GM21526 (cell line): Measurements from ENCODE around the gene ZNF487.
"Not testable (repeated sequence)": the region's sequence is repeated elsewhere in the genome, so short reads cannot be mapped to it uniquely, and the experiment has no call there.

Experiments
- ATAC-seq: cut with Tn5 transposase; IDR thresholded peaks from one replicate; pipeline ENCODE4 v1.9.1; 2021; ENCODE audit warnings: moderate library complexity; ENCODE audit not compliant: unreplicated experiment, low FRiP score

The ZNF487 gene

DNA sequence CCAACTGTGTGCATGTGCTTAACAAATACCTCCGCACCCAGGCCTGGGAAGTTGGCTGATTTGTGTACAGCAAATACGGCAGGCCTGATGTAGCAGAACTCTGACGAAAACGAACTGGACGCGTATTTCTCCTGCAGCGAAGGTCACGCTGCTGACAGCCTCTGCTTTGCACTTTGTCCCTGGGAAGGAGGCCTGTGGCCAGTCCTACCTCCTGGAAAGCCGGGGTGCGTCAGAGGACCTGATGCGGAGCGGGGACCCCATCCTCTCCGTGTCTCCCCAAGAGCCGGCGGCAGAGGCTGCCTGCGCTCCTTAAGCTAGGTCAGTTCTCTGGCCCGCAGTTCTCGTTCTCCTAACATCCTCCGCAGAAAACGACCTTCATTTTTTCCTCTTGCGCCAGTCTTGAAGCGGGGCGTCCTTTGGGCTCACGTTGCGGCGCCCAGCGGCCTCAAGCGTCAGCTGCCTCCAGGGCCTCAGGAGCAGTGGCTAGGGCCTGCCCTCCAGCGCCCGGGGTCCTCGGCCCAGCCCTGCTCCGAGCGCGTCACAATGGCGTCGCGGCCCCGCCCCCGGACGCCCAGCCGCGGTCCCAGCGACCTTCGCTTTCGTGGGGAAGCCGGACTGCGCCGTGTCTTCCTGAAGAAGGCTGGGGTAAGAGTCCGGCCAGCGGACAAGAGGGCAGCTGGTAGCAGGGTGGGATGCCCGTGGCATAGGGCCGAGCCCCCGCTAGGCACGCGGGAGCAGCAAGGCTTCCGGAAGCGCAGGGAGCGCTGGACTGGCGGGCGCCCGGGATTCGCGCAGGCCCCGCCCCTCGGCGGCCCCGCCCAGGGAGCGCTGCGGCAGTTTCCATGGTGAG lies at the start of gene ZNF487:
TSS of gene ZNF487 (plus strand) at position 821 of the 850 bp plus-strand sequence. CDS start 38,703 bp downstream, outside the sequence.
- ATAC-seq, result peak; percentile 94

DNA sequence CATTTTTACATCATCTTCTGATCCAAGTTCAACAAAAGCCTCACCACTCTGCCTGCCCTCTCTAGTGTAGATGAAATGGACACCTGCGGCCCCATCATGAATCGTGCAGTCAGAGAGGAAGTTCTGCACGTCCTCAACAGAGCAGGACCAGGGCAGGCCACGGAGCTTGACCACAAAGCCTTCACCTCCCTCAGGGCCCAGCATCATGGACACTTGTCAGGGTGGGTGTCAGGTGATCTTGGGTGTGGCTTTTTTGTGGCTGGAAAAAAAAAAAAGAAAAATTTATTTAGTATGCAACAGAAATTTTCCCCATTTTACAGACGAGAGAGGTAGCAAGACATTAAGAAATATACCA lies 49.3 kb upstream of the ZNF487 start:
- no peak for ATAC-seq

DNA sequence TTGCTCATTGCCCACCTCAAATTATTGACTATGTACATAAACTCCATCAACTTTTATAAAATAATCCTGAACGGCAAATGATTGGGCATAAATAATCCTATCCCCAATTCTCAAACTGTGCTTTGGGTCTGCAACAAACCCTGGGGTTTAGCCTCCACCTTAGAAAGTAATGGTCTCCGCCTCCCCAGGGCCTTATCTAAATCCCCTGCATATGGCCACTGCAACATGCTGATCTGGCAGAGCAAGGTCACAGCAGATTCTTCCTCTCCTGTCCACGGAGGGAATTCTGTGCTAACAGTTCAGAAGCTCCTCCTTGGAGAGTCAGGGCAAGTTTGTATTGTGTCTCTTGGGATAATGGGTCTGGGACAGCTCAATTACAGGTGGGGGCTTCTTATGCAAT lies 47.0 kb upstream of the ZNF487 start:
- ATAC-seq, result no peak

DNA sequence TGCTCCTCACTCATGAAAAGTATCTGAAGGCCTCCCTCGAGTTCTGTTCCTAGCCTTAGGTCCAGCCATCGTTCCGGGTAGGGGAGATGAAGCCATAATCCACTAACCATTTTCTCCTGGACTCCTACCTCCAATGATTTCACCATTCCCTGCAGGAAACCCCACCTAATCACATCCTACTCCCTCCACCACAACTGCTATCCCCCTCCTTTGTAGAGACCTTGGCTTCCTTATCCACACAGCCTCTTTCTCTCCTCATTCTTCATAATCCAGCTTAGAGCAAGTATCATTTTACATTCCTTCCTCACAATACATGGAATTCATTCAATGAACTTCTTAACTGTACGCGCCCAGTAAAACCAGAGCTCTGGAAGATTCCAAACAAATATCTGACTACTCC lies 46.6 kb upstream of the ZNF487 start:
- no peak for ATAC-seq

DNA sequence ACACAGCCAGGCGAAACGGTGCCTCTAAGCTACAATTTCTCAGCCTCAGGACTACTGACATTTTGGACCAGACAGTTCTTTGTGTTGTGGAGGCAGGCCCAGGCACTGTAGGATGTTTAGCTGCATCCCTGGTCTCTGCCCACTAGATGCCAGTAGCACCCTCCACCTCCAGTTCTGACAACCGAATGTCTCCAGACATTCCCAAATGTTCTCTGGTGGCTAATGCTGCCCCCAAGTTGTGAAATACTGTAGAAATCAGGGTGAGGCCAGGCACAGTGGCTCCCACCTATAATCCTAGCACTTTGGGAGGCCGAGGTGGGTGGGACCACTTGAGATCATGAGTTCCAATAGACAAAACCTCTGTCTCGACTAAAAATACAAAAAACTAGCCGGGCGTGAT lies 46.2 kb upstream of the ZNF487 start:
- ATAC-seq, result no peak

DNA sequence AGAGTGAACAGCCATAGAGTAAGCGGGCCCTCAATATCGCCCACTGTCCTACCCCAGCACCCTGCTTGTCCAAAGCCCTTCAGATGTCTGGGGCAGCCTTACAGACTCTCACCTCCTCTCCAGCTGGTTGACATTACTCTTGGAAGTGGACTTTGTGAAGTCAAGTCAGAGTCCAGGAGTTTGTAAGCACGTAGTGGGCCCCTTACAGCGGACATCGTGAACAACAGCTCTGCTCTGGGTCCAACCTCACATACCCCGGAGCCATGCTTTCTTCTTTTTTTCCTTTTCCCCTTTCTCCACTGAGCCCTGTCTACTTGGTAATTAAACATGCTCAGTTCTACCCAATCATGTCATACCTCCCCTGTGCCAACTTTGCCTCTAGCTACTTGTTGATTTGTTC lies 45.4 kb upstream of the ZNF487 start:
- no peak for ATAC-seq

DNA sequence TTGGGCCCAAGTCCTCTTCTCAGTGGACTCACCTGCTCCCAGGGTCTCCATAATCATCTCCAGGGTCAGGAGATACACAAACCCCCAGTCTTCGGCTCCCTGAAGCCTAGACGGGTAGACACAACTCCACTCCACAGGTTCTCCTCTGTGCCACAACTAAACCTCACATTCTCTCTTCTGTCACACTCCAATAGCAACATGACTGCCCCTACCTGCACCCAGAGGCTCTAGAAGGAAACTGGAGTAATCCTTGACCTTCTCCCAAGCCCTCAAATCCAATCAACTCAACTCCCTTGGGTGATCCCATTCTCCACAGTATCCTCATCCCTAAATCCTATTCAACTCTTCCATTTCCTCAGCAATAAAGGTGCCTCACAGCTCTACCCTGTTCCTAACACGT lies 44.2 kb upstream of the ZNF487 start:
- no peak for ATAC-seq

DNA sequence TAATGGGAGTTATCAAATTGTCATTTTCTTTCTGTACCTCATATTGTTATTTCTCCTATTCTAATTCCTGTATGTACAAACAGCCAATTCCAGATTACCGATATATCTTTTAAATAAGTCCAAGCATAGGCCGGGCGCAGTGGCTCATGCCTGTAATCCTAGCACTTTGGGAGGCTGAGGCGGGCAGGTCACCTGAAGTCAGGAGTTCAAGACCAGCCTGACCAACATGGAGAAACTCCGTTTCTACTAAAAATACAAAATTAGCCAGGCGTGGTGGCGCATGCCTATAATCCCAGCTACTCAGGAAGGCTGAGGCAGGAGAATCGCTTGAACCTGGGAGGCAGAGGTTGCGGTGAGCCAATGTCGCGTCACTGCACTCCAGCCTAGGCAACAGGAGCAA lies 43.7 kb upstream of the ZNF487 start:
- ATAC-seq, result not testable (repeated sequence)

DNA sequence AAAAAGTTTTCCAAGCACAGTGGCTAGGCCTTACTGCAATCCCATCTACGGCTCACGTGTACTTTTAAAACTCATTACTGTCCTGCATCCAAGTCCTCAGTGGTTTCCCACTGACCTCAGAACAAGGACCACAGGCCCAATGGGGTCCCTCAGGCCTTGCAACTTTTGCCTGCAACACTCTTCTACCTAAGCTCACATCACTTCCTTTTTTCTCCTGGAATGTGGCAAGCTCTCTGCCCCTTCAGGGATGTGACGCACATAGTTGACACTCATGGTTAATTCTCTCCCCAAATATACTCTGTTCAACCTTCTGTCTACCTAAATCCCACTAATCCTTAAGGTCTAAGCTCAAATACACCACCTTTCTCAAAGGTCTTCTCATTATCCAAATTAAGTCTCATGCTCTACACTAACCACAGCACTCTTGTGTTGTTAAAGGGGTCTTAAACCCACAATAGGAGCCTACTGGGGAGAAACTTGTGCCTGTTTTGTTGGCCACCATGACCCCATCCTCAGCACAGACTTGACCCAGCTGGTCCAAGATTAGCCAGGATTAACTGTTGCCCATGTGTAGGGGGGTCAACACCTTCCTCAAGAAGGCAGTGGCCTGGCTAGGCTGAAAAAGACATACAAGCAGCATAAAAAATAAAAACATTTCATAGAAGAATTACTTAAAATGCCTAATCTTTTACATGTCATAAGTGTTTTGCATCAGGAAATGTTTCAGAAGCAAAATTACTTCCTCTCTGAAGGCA lies 43.1 kb upstream of the ZNF487 start:
- no peak for ATAC-seq

DNA sequence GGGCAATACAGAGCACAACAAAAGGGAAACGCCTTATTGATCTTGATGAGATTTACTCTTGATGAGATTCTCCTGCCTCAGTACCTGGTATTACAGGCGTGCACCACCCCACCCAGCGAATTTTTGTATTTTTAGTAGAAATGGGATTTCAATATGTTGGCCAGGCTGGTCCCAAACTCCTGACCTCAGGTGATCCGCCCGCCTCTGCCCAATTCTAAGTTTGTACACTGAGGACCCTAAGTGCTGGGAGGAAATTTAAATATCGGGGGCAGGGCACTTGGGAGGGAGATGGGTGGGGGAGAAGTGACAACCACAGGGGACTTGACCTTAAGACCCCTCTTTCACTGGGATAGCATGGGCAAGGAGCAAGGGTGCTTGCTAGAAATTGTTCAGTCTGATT lies 42.0 kb upstream of the ZNF487 start:
- no peak for ATAC-seq

DNA sequence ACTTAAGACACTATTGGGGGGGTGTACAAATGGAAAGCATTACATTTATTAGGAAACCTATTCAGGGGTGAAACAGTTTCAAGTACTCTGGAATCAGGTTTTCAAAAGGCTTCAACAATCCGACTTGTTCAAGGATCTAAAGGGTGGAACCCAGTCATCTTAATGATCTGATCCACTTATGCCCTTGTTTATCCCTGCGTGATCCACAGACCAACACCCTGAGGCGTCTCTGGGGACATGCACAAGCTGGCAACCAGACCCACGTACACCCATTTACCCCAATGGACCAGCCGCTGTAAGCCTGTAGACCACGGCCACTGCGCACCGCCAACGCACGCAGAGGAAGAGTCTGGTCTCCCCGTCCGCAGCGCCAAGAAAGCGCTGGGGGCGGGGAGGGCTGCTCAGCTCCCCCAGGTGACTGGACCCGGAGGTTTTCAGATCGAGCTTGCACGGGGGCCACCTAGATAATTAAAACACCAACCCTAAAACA lies 41.3 kb upstream of the ZNF487 start:
- ATAC-seq, result no peak

DNA sequence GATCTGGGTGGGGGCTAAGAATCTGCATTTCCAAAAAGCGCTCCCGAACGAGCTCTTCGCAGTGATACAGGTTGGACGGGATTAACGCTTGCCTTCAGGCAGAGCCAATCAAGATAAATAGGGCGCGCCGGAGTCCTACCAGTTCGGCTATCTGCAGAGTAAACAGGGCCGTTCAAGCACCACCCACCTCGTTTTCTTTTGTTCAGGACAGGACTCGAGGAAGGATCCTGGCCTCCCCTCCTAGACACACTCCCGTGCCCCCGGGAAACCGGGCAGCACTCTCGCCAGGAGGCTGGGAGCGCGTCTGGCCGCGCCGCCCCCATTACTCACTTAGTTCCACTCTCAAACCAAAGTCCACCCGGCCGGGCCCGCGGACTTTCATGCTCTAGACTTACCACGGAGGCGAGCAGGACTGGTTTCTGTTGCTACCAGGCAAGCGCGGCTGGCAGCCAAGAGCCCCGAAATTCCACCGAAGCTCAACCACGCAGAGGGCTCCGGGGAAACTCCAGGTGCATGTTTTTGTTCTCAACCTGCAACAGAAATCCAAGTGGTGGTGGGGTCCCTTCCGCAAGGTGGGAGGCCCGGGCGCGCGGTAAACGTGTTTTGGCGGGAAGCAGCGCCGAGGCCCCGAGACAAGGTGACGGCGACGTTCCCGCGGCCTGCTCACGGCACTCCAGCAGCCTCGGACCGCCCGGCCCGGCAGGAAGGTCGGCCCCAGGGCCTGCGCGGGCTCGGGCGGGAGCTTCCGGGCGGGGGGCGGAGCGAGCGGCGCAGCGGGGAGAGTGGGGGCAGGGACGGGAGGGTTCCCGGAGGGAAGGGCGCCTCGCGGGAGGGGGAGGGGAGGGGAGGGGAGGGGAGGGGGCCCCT lies 40.6 kb upstream of the ZNF487 start:
- peak; percentile 40 for ATAC-seq

DNA sequence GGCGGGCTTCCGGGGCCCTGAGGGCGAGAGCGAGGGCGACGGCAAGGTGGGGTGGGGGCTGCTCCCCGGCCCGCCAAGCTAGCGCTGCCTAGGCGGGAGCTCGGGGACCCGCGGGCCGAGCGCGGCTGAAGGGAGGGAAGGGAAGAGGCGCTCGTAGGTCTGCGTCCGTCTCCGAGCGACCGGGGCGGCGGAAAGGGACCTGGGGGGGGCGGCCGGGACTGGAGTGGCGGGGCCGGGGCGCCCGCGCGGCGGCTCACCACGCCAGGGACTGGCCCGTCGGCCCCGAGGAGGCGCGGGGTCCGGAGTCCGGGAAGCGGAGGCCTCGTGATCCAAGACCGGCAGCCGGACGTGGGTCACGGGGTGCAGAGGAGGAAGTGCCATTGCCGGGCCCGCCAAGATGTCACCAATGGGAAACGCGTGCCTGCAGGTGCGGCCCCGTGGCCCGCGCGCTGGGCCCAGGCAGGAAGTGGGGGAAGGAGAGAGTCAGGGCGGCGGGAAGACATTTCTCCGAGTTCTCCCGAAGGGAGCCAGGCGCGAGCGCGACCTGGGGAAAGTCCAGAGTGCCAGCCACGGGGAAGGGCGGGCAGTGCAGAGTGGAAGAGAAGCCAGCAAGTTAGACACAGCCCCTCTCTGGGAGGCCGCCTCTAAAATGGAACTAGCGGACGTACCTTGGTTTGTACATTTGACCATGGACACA lies 39.8 kb upstream of the ZNF487 start:
- ATAC-seq, result peak; percentile 74

DNA sequence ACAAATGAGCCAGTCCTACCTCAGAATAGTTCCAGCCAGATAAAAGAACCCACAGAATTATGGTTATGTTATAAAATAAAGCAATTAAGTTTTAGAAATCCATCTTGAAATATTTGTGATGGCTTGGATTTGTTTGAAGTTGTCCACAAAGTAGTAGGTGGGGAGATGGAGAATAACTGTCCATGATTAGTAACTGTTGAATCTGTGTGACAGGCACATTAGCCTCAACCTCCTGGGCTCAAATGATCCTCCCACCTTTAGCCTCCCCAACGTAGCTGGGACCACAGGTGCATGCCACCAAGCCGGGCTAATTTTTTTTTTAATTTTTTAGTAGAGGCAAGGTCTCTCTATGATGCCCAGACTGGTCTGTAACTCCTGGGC lies 38.0 kb upstream of the ZNF487 start:
- no peak for ATAC-seq

DNA sequence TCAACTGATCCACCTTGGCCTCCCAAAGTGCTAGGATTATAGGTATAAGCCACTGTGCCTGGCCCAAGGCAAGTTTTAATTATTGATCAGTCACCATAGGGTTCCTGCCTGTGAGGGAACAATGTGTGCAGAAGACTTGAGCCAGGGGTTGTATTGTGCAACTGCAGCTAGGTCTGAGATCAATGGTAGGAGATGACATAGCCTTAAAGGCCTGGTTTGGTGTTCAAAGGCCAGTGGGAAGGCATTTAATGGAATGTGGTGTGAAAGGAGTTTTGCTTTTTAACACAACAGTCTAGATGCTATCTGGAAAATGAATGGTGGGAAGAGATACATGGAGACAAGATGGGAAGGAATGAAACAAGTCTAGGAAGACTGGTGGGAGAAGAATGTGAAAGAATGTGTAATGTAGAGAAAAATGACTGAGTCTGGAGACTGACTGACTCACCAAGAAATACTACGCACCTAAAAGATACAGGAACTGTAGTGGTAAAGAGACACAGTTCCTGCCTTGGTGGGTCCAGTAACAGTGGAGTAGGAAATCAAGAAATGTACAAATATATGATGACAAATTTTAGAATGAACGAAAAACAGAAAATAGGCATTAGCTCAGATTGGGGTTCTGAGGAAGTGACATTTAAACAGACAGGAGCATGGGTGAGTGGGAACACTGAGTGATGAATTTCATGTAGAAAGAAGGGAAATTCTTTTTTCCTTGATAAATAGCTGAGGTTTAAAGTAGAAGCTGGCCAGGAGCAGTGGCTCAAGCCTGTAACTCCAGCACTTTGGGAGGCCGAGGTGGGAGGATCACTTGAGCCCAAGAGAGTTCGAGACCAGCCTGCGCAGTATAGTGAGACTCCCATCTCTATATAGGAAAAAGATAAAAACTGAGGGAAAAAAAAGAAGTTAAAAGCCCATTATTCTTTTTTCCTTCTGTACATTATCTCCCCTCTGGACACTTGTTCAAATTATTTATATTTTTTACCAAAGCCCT lies 37.3 kb upstream of the ZNF487 start:
- ATAC-seq, result no peak

DNA sequence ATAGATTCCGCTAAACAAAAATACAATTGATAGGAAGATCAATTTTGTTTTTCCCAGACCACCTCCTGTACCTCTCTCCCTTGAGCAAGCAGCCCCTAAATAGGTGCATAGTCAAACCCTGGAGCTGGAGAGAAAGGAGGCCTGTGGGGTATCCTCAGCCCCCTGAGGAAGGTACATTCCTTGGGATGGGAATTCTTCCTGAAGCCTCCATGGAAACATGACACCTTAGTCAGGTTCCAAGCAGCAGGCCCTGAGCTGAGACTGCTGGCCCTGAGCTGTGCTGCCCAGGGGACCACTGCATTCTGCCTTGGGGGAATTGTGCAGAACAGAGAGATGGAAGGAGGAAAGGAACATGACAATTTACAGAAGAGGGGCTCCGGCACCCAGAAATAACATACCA lies 35.3 kb upstream of the ZNF487 start:
- ATAC-seq, result no peak

DNA sequence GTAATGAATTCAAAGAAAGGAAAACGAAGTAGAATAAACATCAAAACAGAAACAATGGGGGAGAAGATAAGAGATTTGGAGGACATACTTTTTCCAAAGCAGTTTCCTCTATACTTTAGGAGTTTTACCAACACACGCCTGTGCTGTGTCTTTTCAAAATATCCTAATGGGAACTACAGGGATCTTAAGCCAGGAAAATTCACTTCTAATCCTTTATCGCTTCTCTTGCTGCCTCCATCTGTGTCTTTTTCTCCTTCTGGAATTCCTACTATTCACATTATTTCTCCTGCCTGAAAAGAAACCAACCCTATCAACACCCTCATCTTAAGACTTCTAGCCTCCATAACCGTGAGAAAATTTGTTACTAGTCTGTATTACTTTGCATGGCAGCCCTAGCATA lies 34.7 kb upstream of the ZNF487 start:
- ATAC-seq, result no peak

DNA sequence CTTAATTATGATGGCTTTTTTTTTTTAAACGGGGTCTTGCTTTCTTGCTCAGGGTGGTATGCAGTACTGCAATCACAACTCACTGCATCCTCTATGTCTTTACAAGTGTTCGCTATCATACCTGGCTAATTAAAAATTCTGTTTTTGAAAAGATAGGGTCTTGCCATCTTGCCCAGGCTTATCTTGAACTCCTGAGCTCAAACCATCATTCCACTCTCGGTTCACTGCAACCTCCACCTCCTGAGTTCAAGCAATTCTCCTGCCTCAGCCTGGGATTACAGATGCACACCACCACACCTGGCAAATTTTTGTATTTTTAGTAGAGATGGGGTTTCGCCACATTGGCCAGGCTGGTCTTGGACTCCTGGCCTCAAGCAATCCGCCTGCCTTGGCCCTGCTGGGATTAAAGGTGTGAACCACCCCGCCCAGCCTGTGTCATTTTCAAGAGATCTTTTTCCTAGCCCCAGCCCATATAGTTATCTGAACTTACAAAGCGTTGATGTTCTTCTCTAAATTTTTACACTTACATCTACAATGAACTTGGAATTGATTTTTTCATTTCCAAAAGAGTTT lies 33.9 kb upstream of the ZNF487 start:
- no peak for ATAC-seq
